PC-3 (cell line): ENCODE results near the gene DNA2.

Experiments
- EZH2 ChIP-seq: fragments of 300-600 bp; sonication (generic); IDR thresholded peaks from one replicate; pipeline ENCODE4 v1.6.1; 2017; ENCODE audit warnings: antibody characterized with exemption, mild to moderate bottlenecking, low read length; ENCODE audit not compliant: unreplicated experiment
- TF ChIP-seq, protein P1 (sequence below): fragments of 300-600 bp; sonication (generic); conservative IDR thresholded peaks from 2 replicates; pipeline ENCODE4 v1.5.1; 2017; ENCODE audit warnings: antibody characterized with exemption, low read depth, mild to moderate bottlenecking, low read length

DNA sequence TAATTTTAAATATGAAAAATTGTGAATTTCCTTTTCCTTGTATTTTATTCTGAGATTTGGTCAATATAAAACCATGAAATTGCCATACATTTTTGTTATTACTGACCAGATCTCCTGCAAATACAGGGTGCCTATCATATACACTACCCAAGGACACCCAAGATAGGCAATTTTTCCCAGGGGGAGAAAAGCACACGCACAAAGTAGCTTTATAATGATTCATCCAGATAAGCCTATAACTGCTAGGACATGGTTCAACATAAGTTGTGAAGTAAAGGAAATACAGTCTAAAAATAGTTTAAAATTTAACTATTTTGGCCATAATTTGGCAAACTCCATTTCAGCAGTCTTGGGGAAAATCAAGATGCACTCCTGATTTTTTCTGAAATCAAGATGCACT is 69.5 kb downstream of the DNA2 start:
- TF ChIP-seq, protein P1, sequence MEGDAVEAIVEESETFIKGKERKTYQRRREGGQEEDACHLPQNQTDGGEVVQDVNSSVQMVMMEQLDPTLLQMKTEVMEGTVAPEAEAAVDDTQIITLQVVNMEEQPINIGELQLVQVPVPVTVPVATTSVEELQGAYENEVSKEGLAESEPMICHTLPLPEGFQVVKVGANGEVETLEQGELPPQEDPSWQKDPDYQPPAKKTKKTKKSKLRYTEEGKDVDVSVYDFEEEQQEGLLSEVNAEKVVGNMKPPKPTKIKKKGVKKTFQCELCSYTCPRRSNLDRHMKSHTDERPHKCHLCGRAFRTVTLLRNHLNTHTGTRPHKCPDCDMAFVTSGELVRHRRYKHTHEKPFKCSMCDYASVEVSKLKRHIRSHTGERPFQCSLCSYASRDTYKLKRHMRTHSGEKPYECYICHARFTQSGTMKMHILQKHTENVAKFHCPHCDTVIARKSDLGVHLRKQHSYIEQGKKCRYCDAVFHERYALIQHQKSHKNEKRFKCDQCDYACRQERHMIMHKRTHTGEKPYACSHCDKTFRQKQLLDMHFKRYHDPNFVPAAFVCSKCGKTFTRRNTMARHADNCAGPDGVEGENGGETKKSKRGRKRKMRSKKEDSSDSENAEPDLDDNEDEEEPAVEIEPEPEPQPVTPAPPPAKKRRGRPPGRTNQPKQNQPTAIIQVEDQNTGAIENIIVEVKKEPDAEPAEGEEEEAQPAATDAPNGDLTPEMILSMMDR = no peak
- TF ChIP-seq EZH2 = no peak
